Progenitor cell of endocrine pancreas (in vitro differentiated cells): ENCODE results near the gene VWC2. TPM values are rescaled to one million over a fixed set of nuclear protein-coding genes. Genes with fewer than 3 reads are reported as not detected.

Experiments used
- DNase-seq: peaks from one replicate; pipeline ENCODE4 v3.0.0; 2021; ENCODE audit warnings: low spot score; ENCODE audit not compliant: unreplicated experiment
- H3K27ac Mint-ChIP-seq: 2 replicates; pipeline ENCODE4 v1.8.0; 2021; ENCODE audit warnings: mild to moderate bottlenecking, moderate library complexity, mixed read lengths
- H3K27me3 Mint-ChIP-seq: 2 replicates; pipeline ENCODE4 v1.8.0; 2021; ENCODE audit warnings: mixed read lengths
- H3K36me3 Mint-ChIP-seq: 2 replicates; pipeline ENCODE4 v1.8.0; 2022; ENCODE audit warnings: mixed read lengths; ENCODE audit not compliant: insufficient read depth
- H3K4me1 Mint-ChIP-seq: 2 replicates; pipeline ENCODE4 v1.8.0; 2021; ENCODE audit warnings: low read depth, mixed read lengths
- H3K4me3 Mint-ChIP-seq: 2 replicates; pipeline ENCODE4 v1.8.0; 2021; ENCODE audit warnings: low read depth, mild to moderate bottlenecking, moderate library complexity, mixed read lengths
- H3K9me3 Mint-ChIP-seq: 2 replicates; pipeline ENCODE4 v1.8.0; 2021; ENCODE audit warnings: low read depth, mixed read lengths
- CTCF ChIP-seq: fragments of 200-600 bp; sonication (generic); IDR thresholded peaks from one replicate; pipeline ENCODE4 v1.5.0; 2021; ENCODE audit warnings: antibody characterized with exemption, mild to moderate bottlenecking; ENCODE audit not compliant: unreplicated experiment
- total RNA-seq: library from RNA; stranded (reverse); gene quantifications from 2 replicates; pipeline ENCODE4 v1.2.1, GENCODE V29; 2021

Gene VWC2
- total RNA-seq, 1 donor from 2014 or later, result 0.02 TPM

- Mint-ChIP-seq H3K9me3 (peaks cover 5% of the 10 kb centered on the region), H3K4me3 (no peak overlapping the region), H3K36me3 (no peaks in the 10 kb centered on the region), H3K4me1 (no peaks in the 10 kb centered on the region), H3K27ac (no peak overlapping the region), H3K27me3 (no peaks in the 10 kb centered on the region)
- TF ChIP-seq CTCF, result no peak
- no peak for DNase-seq
Observed at GRCh38 chr7:49892481-49892880, 119.0 kb downstream of the VWC2 start.

- Mint-ChIP-seq H3K4me1 (no peaks in the 10 kb centered on the region), H3K27ac (no peak overlapping the region), H3K4me3 (no peak overlapping the region), H3K9me3 (peaks cover 5% of the 10 kb centered on the region), H3K27me3 (no peaks in the 10 kb centered on the region), H3K36me3 (no peaks in the 10 kb centered on the region)
- no peak for DNase-seq
- no peak for TF ChIP-seq CTCF
Observed at GRCh38 chr7:49893131-49893530, 119.7 kb downstream of the VWC2 start.

DNA sequence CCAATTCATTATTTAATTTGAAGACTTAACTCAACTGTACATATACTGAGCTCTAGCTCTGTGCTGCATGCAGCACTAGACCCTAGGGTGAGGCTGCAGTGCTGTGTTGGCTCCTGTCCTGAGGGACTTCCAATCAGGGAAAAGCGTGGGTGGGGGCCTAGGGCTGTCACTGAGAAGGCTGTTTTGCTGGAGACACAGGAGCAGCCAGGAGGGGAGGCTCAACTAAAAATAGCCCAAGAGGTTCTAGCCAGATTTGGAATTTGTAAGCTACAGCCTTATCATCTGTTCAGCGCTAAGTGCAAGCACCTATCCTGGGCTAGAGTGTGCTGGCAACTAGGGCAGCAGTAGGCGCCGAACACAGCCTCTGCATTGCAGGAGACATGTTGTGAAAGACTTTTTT lies 121.1 kb downstream of the VWC2 start:
- H3K36me3 Mint-ChIP-seq, result no peaks in the 10 kb centered on the region
- H3K27ac Mint-ChIP-seq, result no peak overlapping the region
- H3K27me3 Mint-ChIP-seq, result no peaks in the 10 kb centered on the region
- no peaks in the 10 kb centered on the region for H3K4me1 Mint-ChIP-seq
- H3K4me3 Mint-ChIP-seq, result no peak overlapping the region
- TF ChIP-seq CTCF, result no peak
- DNase-seq, result no peak
- peaks cover 5% of the 10 kb centered on the region for H3K9me3 Mint-ChIP-seq

DNA sequence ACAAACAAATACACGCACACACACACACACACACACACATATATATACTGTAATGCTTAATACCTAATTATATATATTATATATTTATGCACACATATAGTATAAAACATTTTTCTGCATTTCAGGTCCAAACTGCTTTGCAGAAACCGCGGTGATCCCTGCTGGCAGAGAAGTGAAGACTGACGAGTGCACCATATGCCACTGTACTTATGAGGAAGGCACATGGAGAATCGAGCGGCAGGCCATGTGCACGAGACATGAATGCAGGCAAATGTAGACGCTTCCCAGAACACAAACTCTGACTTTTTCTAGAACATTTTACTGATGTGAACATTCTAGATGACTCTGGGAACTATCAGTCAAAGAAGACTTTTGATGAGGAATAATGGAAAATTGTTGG lies 138.5 kb downstream of the VWC2 start:
- no peak for TF ChIP-seq CTCF
- H3K4me1 Mint-ChIP-seq, result no peaks in the 10 kb centered on the region
- no peaks in the 10 kb centered on the region for H3K36me3 Mint-ChIP-seq
- H3K4me3 Mint-ChIP-seq, result no peak overlapping the region
- no peak overlapping the region for H3K27ac Mint-ChIP-seq
- no peaks in the 10 kb centered on the region for H3K27me3 Mint-ChIP-seq
- peaks cover 2% of the 10 kb centered on the region for H3K9me3 Mint-ChIP-seq
- DNase-seq, result no peak

- Mint-ChIP-seq H3K9me3 (peaks cover 16% of the 10 kb centered on the region), H3K27ac (no peak overlapping the region), H3K4me3 (no peak overlapping the region), H3K27me3 (no peaks in the 10 kb centered on the region), H3K4me1 (no peaks in the 10 kb centered on the region), H3K36me3 (peaks cover 1% of the 10 kb centered on the region)
- DNase-seq, result no peak
- no peak for TF ChIP-seq CTCF
Observed at GRCh38 chr7:49926720-49927119, 153.3 kb downstream of the VWC2 start.
